ENCODE measurements around the gene IFRD2.
"Not testable (repeated sequence)": the region's sequence is repeated elsewhere in the genome, so short reads cannot be mapped to it uniquely, and the experiment has no call there.

IFRD2 gene

GRCh38 chr3:50263478-50264382 is 28.5 kb downstream of the IFRD2 start:
- no peak for TF ChIP-seq CTCF (IDR thresholded peaks at IDR 0.05; ENCODE audit: borderline replicate concordance, insufficient read depth, low read depth, low read length)
- H3K4me3 ChIP-seq (ENCODE audit: low read depth, low read length): no peak overlapping the region

- H3K4me3 ChIP-seq (ENCODE audit: low read depth, low read length): no peak overlapping the region
- no peak for TF ChIP-seq CTCF (IDR thresholded peaks at IDR 0.05; ENCODE audit: borderline replicate concordance, insufficient read depth, low read depth, low read length)
Observed at GRCh38 chr3:50262778-50263177, 29.5 kb downstream of the IFRD2 start.

GRCh38 chr3:50262200-50262599 is 30.0 kb downstream of the IFRD2 start:
- H3K4me3 ChIP-seq (ENCODE audit: low read depth, low read length): not testable (repeated sequence)

- no peak overlapping the region for H3K4me3 ChIP-seq (ENCODE audit: low read depth, low read length)
- no peak for TF ChIP-seq CTCF (IDR thresholded peaks at IDR 0.05; ENCODE audit: borderline replicate concordance, insufficient read depth, low read depth, low read length)
Observed at GRCh38 chr3:50261505-50261904, 30.7 kb downstream of the IFRD2 start.

- TF ChIP-seq CTCF (IDR thresholded peaks at IDR 0.05; ENCODE audit: borderline replicate concordance, insufficient read depth, low read depth, low read length): no peak
- no peak overlapping the region for H3K4me3 ChIP-seq (ENCODE audit: low read depth, low read length)
Observed at GRCh38 chr3:50260942-50261441, 31.2 kb downstream of the IFRD2 start.

GRCh38 chr3:50260027-50260941 is 31.9 kb downstream of the IFRD2 start:
- peak overlapping the region; percentile 57 for H3K4me3 ChIP-seq (ENCODE audit: low read depth, low read length)
- TF ChIP-seq CTCF (IDR thresholded peaks at IDR 0.05; ENCODE audit: borderline replicate concordance, insufficient read depth, low read depth, low read length): peak; percentile 99

GRCh38 chr3:50259432-50260026 is 32.7 kb downstream of the IFRD2 start:
- no peak for TF ChIP-seq CTCF (IDR thresholded peaks at IDR 0.05; ENCODE audit: borderline replicate concordance, insufficient read depth, low read depth, low read length)
- H3K4me3 ChIP-seq (ENCODE audit: low read depth, low read length): peak overlapping the region; percentile 57

All from GM12875 (cell line).